Mesendoderm (in vitro differentiated cells): ENCODE data around the gene GLRX3.
"Not testable (repeated sequence)": the region's sequence is repeated elsewhere in the genome, so short reads cannot be mapped to it uniquely, and the experiment has no call there.

Experiments
- DNase-seq: peaks from one replicate; pipeline ENCODE4 v3.0.0; 2013
- H2AK5ac ChIP-seq: 2 replicates; pipeline ENCODE4 v1.6.1; 2013; ENCODE audit warnings: low read length, inconsistent platforms
- H2BK120ac ChIP-seq: 2 replicates; pipeline ENCODE4 v1.6.1; 2013; ENCODE audit warnings: low read depth, mild to moderate bottlenecking, low read length, moderate library complexity, mixed read lengths
- H2BK15ac ChIP-seq: replicated peaks from 2 replicates; pipeline ENCODE4 v1.6.1; 2013; ENCODE audit warnings: low read depth, mild to moderate bottlenecking, moderate library complexity
- H2BK5ac ChIP-seq: 2 replicates; pipeline ENCODE4 v1.6.1; 2013; ENCODE audit warnings: low read length, inconsistent platforms
- H3K18ac ChIP-seq: 2 replicates; pipeline ENCODE4 v1.6.1; 2013; ENCODE audit warnings: mild to moderate bottlenecking, low read length, mixed read lengths
- H3K23ac ChIP-seq: one replicate; pipeline ENCODE4 v1.6.1; 2013; ENCODE audit warnings: low read length
- H3K27ac ChIP-seq: 2 replicates; pipeline ENCODE4 v1.5.1; 2013; ENCODE audit warnings: low read depth, mild to moderate bottlenecking, inconsistent platforms, low read length, moderate library complexity
- H3K27me3 ChIP-seq: 2 replicates; pipeline ENCODE4 v1.6.1; 2013; ENCODE audit warnings: low read length, control low read depth, mild to moderate bottlenecking, inconsistent platforms; ENCODE audit not compliant: insufficient read depth, poor library complexity
- H3K36me3 ChIP-seq: 2 replicates; pipeline ENCODE4 v1.6.1; 2013; ENCODE audit warnings: low read length, inconsistent platforms; ENCODE audit not compliant: control insufficient read depth, insufficient read depth
- H3K4ac ChIP-seq: one replicate; pipeline ENCODE4 v1.6.1; 2013; ENCODE audit warnings: low read depth, mild to moderate bottlenecking, low read length, moderate library complexity
- H3K4me1 ChIP-seq: 2 replicates; pipeline ENCODE4 v1.6.1; 2013; ENCODE audit warnings: low read depth, low read length, inconsistent platforms; ENCODE audit not compliant: control insufficient read depth
- H3K4me2 ChIP-seq: 2 replicates; pipeline ENCODE4 v1.6.1; 2013; ENCODE audit warnings: low read length
- H3K4me3 ChIP-seq: 2 replicates; pipeline ENCODE4 v1.5.1; 2013; ENCODE audit warnings: mild to moderate bottlenecking, low read length
- H3K56ac ChIP-seq: one replicate; pipeline ENCODE4 v1.6.1; 2013; ENCODE audit warnings: low read length
- H3K79me1 ChIP-seq: 2 replicates; pipeline ENCODE4 v1.6.1; 2013; ENCODE audit warnings: low read length, inconsistent platforms
- H3K79me2 ChIP-seq: 2 replicates; pipeline ENCODE4 v1.6.1; 2013; ENCODE audit warnings: mild to moderate bottlenecking, low read length; ENCODE audit not compliant: control insufficient read depth, insufficient read depth
- H3K9ac ChIP-seq: 2 replicates; pipeline ENCODE4 v1.6.1; 2013; ENCODE audit warnings: low read length, inconsistent platforms
- H4K5ac ChIP-seq: one replicate; pipeline ENCODE4 v1.6.1; 2013; ENCODE audit warnings: low read length
- H4K8ac ChIP-seq: one replicate; pipeline ENCODE4 v1.6.1; 2013; ENCODE audit warnings: low read depth, mild to moderate bottlenecking, control low read depth, low read length, moderate library complexity
- whole genome bisulfite sequencing: extraction: QIAGEN DNeasy Blood & Tissue Kit; methylation state at CpG from one replicate; pipeline ENCODE4 v1.1.7; 2013; ENCODE audit warnings: low lambda C conversion rate, missing lambda C conversion rate; ENCODE audit not compliant: insufficient coverage; ENCODE audit errors: extremely low coverage; 5-methylcytosine and 5-hydroxymethylcytosine counted together

The GLRX3 gene

GRCh38 chr10:130198651-130199050 is 62.5 kb downstream of the GLRX3 start:
- Histone ChIP-seq H3K9ac (no peak overlapping the region), H3K4me2 (no peak overlapping the region), H3K18ac (no peak overlapping the region), H2BK120ac (no peak overlapping the region), H3K79me2 (no peaks in the 10 kb centered on the region), H3K4me1 (no peaks in the 10 kb centered on the region), H4K5ac (no peak overlapping the region), H2BK5ac (no peak overlapping the region), H3K56ac (no peak overlapping the region), H2BK15ac (no peak overlapping the region), H3K27me3 (no peaks in the 10 kb centered on the region), H4K8ac (no peak overlapping the region), H3K23ac (no peak overlapping the region), H3K36me3 (no peaks in the 10 kb centered on the region), H3K4me3 (no peak overlapping the region), H2AK5ac (no peak overlapping the region), H3K27ac (no peak overlapping the region), H3K4ac (no peak overlapping the region), H3K79me1 (no peaks in the 10 kb centered on the region)
- no CpG with 5 or more reads among the region's 6 CpGs for WGBS
- no peak for DNase-seq

DNA sequence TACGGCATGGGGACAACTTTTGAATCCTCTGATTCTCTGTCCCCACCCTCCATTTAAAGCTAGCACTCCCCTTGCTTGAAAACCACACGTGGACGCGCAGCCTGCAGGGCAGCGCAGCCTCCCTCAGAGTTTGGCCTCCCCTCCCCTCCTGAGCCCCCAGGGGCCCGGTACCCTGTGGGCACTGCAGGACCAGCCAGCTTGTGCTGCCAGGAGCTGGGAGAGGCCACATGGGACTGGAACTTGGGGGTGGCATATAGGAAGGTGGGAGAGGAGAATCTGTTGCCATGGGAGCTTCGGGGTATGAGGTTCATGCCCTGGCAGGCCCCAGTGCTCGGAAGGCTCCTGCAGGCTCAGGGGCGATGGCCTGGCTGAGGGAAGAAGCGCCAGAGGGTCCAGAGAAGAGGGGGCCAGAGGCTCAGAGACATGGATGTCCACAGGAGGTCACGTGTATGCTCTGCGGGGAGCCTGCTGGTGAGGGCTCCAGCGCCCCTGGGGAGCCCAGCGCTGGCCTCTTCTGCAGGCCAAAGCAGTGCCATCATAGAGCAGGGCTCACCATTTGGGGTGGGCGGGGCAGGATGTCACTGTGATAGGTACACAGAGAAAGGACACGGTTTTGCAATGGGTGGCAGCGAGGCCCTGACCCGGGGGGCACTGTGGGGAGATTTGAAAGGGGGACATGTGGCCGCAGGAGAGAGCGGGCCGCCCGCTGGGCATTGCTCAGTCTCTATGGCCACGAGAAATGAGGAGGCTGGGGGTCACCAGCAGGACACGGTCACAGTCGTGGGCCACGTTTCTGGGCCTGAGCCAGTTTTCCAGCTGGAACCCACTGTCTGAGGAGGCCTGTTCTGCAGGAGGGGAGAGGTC is 64.2 kb downstream of the GLRX3 start:
- H3K4me1 ChIP-seq: no peaks in the 10 kb centered on the region
- no peak overlapping the region for H2BK5ac ChIP-seq
- H4K5ac ChIP-seq: no peak overlapping the region
- no peak overlapping the region for H4K8ac ChIP-seq
- H3K79me1 ChIP-seq: no peaks in the 10 kb centered on the region
- H3K36me3 ChIP-seq: no peaks in the 10 kb centered on the region
- no peak overlapping the region for H3K27ac ChIP-seq
- no peak overlapping the region for H3K4me2 ChIP-seq
- no peak overlapping the region for H3K4me3 ChIP-seq
- H3K56ac ChIP-seq: no peak overlapping the region
- DNase-seq: no peak
- H2BK120ac ChIP-seq: no peak overlapping the region
- H3K79me2 ChIP-seq: no peaks in the 10 kb centered on the region
- H2AK5ac ChIP-seq: no peak overlapping the region
- H3K27me3 ChIP-seq: no peaks in the 10 kb centered on the region
- no peak overlapping the region for H2BK15ac ChIP-seq
- no peak overlapping the region for H3K4ac ChIP-seq
- no peak overlapping the region for H3K9ac ChIP-seq
- no CpG with 5 or more reads among the region's 26 CpGs for whole genome bisulfite sequencing
- H3K18ac ChIP-seq: no peak overlapping the region
- no peak overlapping the region for H3K23ac ChIP-seq

DNA sequence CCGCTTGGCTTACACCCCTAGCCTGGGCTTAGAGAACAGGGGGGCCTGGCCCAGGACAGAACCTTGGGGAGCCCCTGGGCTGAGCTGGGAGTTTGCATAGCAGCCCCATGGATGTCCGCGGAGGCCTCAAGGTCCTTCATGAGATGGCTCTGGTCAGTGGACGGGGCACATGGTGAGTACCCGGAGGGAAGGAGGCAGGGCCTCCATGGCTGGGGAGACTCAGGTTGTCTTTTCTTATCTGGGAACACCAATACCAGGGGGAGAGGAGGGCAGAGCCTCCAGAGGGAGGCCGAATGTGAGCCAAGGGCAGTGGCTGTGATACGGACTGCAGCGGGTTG is 64.8 kb downstream of the GLRX3 start:
- Histone ChIP-seq H3K18ac (no peak overlapping the region), H2BK5ac (no peak overlapping the region), H3K23ac (no peak overlapping the region), H3K4me3 (no peak overlapping the region), H3K9ac (no peak overlapping the region), H2BK120ac (no peak overlapping the region), H3K4ac (no peak overlapping the region), H3K4me2 (no peak overlapping the region), H3K79me2 (no peaks in the 10 kb centered on the region), H2BK15ac (no peak overlapping the region), H3K27ac (no peak overlapping the region), H3K56ac (no peak overlapping the region), H3K27me3 (no peaks in the 10 kb centered on the region), H3K36me3 (no peaks in the 10 kb centered on the region), H2AK5ac (no peak overlapping the region), H3K79me1 (no peaks in the 10 kb centered on the region), H3K4me1 (no peaks in the 10 kb centered on the region), H4K8ac (no peak overlapping the region), H4K5ac (no peak overlapping the region)
- WGBS: no CpG with 5 or more reads among the region's 8 CpGs
- no peak for DNase-seq

DNA sequence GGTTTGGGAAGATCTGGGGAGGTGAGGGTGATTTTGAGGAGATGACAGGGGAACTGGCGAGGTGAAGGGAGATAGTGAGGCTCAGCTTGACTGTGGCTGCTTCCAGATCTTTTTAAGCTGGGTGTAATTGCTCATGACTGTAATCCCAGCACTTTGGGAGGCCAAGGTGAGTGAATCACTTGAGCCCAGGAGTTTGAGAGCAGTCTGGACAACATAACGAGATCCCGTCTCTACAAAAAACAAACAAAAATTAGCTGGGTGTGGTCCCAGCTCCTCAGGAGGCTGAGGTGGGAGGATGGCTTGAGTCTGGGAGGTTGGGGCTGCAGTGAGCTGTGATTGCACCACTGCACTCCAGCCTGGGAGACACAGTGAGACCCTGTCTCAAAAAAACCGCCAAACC is 66.0 kb downstream of the GLRX3 start:
- H3K4me1 ChIP-seq, H3K4ac ChIP-seq, H2BK120ac ChIP-seq, H3K56ac ChIP-seq, H3K27me3 ChIP-seq, H3K36me3 ChIP-seq, H3K23ac ChIP-seq, H2BK5ac ChIP-seq, H4K8ac ChIP-seq, H3K79me1 ChIP-seq, H3K4me3 ChIP-seq, H3K27ac ChIP-seq, H3K4me2 ChIP-seq, H4K5ac ChIP-seq, DNase-seq, H3K79me2 ChIP-seq, H2AK5ac ChIP-seq, H3K9ac ChIP-seq, H2BK15ac ChIP-seq, H3K18ac ChIP-seq: not testable (repeated sequence)
- no CpG with 5 or more reads among the region's 4 CpGs for WGBS

GRCh38 chr10:130202984-130203621 is 66.9 kb downstream of the GLRX3 start:
- Histone ChIP-seq H4K8ac (no peak overlapping the region), H3K36me3 (no peaks in the 10 kb centered on the region), H3K27ac (no peak overlapping the region), H3K27me3 (no peaks in the 10 kb centered on the region), H3K4ac (no peak overlapping the region), H3K4me1 (no peaks in the 10 kb centered on the region), H2BK15ac (no peak overlapping the region), H3K23ac (no peak overlapping the region), H3K4me2 (no peak overlapping the region), H3K79me2 (no peaks in the 10 kb centered on the region), H3K79me1 (no peaks in the 10 kb centered on the region), H2BK5ac (no peak overlapping the region), H3K56ac (no peak overlapping the region), H2BK120ac (no peak overlapping the region), H3K4me3 (no peak overlapping the region), H3K9ac (no peak overlapping the region), H2AK5ac (no peak overlapping the region), H3K18ac (no peak overlapping the region), H4K5ac (no peak overlapping the region)
- WGBS: no CpG with 5 or more reads among the region's 29 CpGs
- no peak for DNase-seq
